PFSK-1 (cell line): Measurements from ENCODE around the gene MCTP1.

Experiments used
- FOXP2 ChIP-seq: optimal IDR thresholded peaks from 2 replicates; pipeline ENCODE3; 2011; ENCODE audit warnings: borderline replicate concordance, control low read depth, inconsistent platforms; ENCODE audit not compliant: insufficient read depth; ENCODE audit errors: extremely low read length, extremely low read depth
- POLR2AphosphoS5 ChIP-seq: IDR thresholded peaks from 2 replicates; pipeline ENCODE4 v1.6.1; 2012; ENCODE audit warnings: low read depth, mild to moderate bottlenecking, control low read depth, low read length, moderate library complexity
- SIN3A ChIP-seq: IDR thresholded peaks from 2 replicates; pipeline ENCODE4 v1.6.1; 2012; ENCODE audit warnings: mild to moderate bottlenecking, low read length, moderate library complexity, borderline replicate concordance; ENCODE audit not compliant: insufficient read depth
- TAF1 ChIP-seq: IDR thresholded peaks from 2 replicates; pipeline ENCODE4 v1.6.1; 2012; ENCODE audit warnings: low read length, control low read depth, borderline replicate concordance; ENCODE audit not compliant: insufficient read depth
- TF ChIP-seq, protein P1 (sequence below), 2 experiments: IDR thresholded peaks; 2 replicates each; pipeline versions ENCODE4 v1.6.1 to v1.8.0; 2011 to 2012; ENCODE audit warnings: low read depth in 2 of 2, low read length in 2 of 2, control low read depth in 1 of 2, inconsistent platforms in 1 of 2, mild to moderate bottlenecking in 1 of 2, moderate library complexity in 1 of 2; ENCODE audit not compliant: insufficient read depth in 1 of 2

Gene MCTP1

GRCh38 chr5:95007921-95008597 lies 276.8 kb downstream of the MCTP1 start:
- no peak for TF ChIP-seq SIN3A

GRCh38 chr5:95005811-95006210 lies 279.1 kb downstream of the MCTP1 start:
- no peak for TF ChIP-seq POLR2AphosphoS5
- TF ChIP-seq TAF1, result no peak

DNA sequence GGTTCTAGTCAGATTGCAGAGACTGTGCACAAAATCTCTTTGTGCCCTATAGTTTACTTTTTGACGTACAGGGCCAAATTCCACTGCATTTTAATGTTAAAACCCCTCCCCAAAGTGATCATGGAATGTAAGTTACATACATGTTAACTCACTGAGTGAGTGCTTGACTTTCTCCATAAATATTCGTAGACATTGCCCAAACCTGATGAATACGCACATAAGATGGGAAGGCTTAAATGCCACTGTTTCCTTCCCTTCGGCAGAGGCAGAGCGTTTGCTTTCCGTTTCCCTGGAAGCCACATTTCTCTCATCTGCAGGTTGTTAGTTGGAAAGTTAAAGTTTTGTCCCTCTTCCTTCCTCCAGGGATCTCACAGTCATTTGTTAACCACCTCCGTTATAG lies 286.2 kb downstream of the MCTP1 start:
- TF ChIP-seq TAF1 (no peak), SIN3A (no peak), POLR2AphosphoS5 (no peak), FOXP2 (no peak)
- TF ChIP-seq, protein P1, sequence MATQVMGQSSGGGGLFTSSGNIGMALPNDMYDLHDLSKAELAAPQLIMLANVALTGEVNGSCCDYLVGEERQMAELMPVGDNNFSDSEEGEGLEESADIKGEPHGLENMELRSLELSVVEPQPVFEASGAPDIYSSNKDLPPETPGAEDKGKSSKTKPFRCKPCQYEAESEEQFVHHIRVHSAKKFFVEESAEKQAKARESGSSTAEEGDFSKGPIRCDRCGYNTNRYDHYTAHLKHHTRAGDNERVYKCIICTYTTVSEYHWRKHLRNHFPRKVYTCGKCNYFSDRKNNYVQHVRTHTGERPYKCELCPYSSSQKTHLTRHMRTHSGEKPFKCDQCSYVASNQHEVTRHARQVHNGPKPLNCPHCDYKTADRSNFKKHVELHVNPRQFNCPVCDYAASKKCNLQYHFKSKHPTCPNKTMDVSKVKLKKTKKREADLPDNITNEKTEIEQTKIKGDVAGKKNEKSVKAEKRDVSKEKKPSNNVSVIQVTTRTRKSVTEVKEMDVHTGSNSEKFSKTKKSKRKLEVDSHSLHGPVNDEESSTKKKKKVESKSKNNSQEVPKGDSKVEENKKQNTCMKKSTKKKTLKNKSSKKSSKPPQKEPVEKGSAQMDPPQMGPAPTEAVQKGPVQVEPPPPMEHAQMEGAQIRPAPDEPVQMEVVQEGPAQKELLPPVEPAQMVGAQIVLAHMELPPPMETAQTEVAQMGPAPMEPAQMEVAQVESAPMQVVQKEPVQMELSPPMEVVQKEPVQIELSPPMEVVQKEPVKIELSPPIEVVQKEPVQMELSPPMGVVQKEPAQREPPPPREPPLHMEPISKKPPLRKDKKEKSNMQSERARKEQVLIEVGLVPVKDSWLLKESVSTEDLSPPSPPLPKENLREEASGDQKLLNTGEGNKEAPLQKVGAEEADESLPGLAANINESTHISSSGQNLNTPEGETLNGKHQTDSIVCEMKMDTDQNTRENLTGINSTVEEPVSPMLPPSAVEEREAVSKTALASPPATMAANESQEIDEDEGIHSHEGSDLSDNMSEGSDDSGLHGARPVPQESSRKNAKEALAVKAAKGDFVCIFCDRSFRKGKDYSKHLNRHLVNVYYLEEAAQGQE (IDR thresholded peaks at IDR 0.05; ENCODE audit: insufficient read depth in 1 of 2, low read depth in 2 of 2, low read length in 2 of 2), result no peak

DNA sequence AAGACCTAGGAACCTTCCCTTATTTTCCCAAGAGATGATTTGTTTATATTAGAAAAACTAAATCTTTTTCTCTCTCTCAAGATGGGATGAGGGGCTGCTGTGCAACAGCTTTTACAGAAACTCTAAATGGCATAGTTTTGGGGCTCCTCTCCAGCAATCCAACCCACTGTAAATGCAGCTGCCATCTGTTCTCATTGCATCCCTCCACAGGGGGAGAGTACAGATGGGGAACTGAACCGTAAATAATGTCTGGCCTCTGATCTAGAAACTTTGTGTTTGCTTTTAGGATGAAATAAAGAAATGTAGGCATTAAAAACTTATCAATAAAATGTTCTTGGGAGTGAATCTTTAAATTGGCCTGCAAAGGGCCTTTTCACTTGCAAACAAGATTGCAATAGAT lies 291.4 kb downstream of the MCTP1 start:
- TF ChIP-seq, protein P1 (IDR thresholded peaks at IDR 0.05; ENCODE audit: insufficient read depth in 1 of 2, low read depth in 2 of 2, low read length in 2 of 2), result no peak
- no peak for TF ChIP-seq SIN3A
- TF ChIP-seq TAF1, result no peak
- no peak for TF ChIP-seq POLR2AphosphoS5
- TF ChIP-seq FOXP2, result no peak

DNA sequence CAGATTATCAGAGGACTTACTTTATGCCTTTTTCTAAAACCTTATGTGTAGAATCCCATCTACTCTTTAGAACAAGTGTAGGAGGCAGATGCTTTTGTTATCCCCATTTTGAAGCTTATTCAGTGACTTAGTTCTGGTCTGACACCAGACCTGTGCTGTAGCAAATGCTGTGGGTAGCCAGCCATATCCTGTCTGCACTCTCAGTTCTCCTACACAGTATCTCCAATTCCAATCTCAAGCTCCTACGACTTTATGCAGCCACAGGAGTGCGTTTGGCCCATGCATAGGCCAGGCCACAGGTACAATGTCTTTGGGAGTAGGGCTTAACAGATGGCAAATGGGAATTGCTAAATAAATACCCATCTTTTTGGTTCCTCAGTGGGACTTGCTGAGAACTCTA lies 292.6 kb downstream of the MCTP1 start:
- no peak for TF ChIP-seq FOXP2
- TF ChIP-seq SIN3A, result no peak
- TF ChIP-seq, protein P1 (IDR thresholded peaks at IDR 0.05; ENCODE audit: insufficient read depth in 1 of 2, low read depth in 2 of 2, low read length in 2 of 2), result no peak
- no peak for TF ChIP-seq POLR2AphosphoS5
- TF ChIP-seq TAF1, result no peak

GRCh38 chr5:94983861-94984535 lies 300.9 kb downstream of the MCTP1 start:
- TF ChIP-seq SIN3A, result no peak

- TF ChIP-seq POLR2AphosphoS5 (no peak), FOXP2 (no peak), TAF1 (no peak), SIN3A (no peak)
- TF ChIP-seq, protein P1 (IDR thresholded peaks at IDR 0.05; ENCODE audit: insufficient read depth in 1 of 2, low read depth in 2 of 2, low read length in 2 of 2), result no peak
These were observed 307.5 kb downstream of the MCTP1 start for GRCh38 chr5:94977437-94977836.
